Right ventricle myocardium inferior (tissue), 1 donor: ENCODE results near the gene APLP1. TPM values are rescaled to one million over a fixed set of nuclear protein-coding genes. Genes with fewer than 3 reads are reported as not detected.
"Not testable (repeated sequence)": the region's sequence is repeated elsewhere in the genome, so short reads cannot be mapped to it uniquely, and the experiment has no call there.

Source experiments
- ATAC-seq: fragments of 200-7000 bp; cut with Tn5 transposase; one replicate; pipeline ENCODE4 v1.9.1; 2020; ENCODE audit warnings: mild to moderate bottlenecking, moderate library complexity
- DNase-seq: peaks from one replicate; pipeline ENCODE4 v3.0.0; 2021; ENCODE audit errors: missing footprints
- intact Hi-C: fragments of 100-400 bp; cut with DNase I; formaldehyde crosslinking; loops from one replicate; pipeline ENCODE4 v1.11.0; 2022
- total RNA-seq: library from RNA; stranded (reverse); fragmentation: NEBNext Ultra II Directional; extraction: Animal tissue kit (Norgen Biotek cat#: 25700); gene quantifications from one replicate; pipeline ENCODE4 v1.2.1, GENCODE V29; 2021
- donor health status: DM: no; HTN: yes; CAD: no; lungs with severe emphysema.

Gene APLP1
- total RNA-seq, 1 donor from 2014 or later: 20.5 TPM

DNA sequence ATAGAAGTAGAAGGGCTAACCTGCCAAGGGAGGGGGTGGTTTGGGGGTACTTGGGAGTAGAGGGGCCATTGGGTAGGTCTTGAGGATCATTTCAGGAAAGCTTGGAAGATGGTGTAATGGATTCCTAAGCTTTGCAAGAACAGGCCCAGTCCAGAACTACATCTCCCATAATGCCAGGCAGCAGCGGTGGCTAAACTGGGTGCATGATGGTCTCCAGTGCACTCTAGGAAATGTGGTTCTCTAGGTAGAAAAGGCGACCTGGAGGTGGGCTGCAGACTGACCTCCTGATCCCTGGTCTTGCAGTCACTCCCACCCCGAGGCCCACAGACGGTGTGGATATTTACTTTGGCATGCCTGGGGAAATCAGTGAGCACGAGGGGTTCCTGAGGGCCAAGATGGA, 3.8 kb downstream of the APLP1 start:
- no peak for ATAC-seq
- intact Hi-C loops: no loop called here
- DNase-seq: peak; percentile 13

- DNase-seq: peak; percentile 53
- intact Hi-C loops: no loop called here
Observed at GRCh38 chr19:35874392-35874930, 6.1 kb downstream of the APLP1 start.

GRCh38 chr19:35879068-35879467, 10.7 kb downstream of the APLP1 start:
- intact Hi-C loops: no loop called here
- DNase-seq (peak; percentile 17), ATAC-seq (no peak)

More at GRCh38 chr19:35874392-35874930, 6.1 kb downstream of the APLP1 start:
- no peak for ATAC-seq

GRCh38 chr19:35879770-35880317, 11.5 kb downstream of the APLP1 start:
- intact Hi-C loops: no loop called here
- peak; percentile 95 for ATAC-seq
- peak; percentile 96 for DNase-seq

GRCh38 chr19:35882114-35882832, 13.9 kb downstream of the APLP1 start:
- peak; percentile 45 for ATAC-seq
- intact Hi-C loops: loop anchor here (1.0 kb wide), 1 partner anchor 49 kb away; no protein-coding TSS in a partner anchor
- no peak for DNase-seq

DNA sequence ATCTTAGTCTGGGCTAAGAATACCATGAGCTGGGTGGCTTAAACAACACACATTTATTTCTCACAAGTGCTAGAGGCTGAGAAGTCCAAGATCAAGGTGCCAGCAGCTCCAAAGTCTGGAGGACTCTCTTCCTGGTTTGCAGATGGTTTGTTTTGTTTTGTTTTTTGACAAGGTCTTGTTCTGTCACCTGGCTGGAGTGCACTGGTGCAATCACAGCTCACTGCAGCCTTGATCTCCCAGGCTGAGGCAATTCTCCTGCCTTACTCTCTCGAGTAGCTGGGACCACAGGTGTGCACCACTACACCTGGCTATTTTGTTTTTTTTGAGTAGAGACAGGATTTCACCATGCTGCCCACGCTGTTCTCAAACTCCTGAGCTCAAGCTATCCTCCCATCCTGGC, 15.5 kb downstream of the APLP1 start:
- DNase-seq (peak; percentile 2), ATAC-seq (no peak)
- intact Hi-C loops: no loop called here

GRCh38 chr19:35885225-35885738, 16.9 kb downstream of the APLP1 start:
- intact Hi-C loops: no loop called here
- no peak for DNase-seq
- ATAC-seq: no peak

DNA sequence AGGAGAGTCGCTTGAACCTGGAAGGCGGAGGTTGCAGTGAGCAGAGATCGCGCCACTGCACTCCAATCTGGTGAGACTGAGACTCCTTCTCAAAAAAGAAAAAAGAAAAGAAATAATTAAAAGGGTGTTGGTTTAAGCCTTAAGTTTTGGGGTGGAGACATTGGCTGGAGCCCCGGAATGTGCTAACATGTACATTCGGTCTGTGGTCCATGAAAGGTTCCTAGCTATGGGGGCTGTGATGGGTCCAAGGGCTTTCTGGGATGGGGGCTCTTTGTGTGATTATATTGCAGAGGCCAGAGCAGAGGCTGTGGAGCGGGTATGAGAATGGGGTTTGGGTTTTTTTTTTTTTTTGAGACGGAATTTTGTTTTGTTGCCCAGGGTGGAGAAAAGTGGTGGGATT, 17.5 kb downstream of the APLP1 start:
- intact Hi-C loops: no loop called here
- DNase-seq (peak; percentile 1), ATAC-seq (no peak)

DNA sequence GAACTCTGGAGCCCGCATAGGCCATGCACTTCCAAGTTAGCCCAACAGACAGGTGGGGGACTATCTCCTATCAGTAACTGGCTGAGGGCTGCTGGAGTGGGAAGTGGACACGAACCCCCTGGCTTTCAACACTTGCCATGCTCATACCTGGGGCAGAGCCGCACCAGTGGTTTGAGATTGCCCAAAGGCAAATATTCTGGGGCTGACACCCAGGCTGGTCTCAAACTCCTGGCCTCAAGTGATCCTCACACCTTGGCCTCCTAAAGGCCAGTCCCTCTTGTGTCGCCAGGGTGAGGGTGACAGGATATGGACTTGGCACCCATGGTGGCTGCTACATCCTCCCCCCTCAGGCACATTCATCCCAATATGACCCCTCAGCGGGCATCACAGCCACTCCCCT, 18.8 kb downstream of the APLP1 start:
- intact Hi-C loops: no loop called here
- peak; percentile 44 for DNase-seq
- ATAC-seq: no peak

DNA sequence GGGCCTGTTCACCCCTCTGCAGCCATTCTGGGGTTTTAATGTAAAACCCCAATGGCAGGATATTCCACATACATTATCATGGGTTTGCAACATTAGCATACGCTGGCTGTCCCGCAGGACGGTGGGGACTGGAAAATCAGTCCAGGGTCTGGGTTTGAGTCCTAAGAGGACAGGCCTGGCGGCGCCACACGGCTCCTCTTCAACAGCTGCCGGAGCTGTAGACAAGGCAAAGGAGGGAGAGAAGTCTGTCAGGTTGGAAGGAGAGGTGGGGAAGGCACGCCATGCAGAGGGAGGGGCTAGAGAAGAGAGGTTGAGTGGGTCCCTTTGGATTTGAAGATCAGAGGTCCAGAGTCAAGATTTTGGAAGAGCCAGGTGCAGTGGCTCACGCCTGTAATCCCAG, 20.0 kb downstream of the APLP1 start:
- ATAC-seq: no peak
- intact Hi-C loops: no loop called here
- DNase-seq: no peak

GRCh38 chr19:35889370-35890112, 21.2 kb downstream of the APLP1 start:
- DNase-seq: peak; percentile 46
- no peak for ATAC-seq
- intact Hi-C loops: no loop called here

- ATAC-seq: no peak
- intact Hi-C loops: no loop called here
Observed at GRCh38 chr19:35890113-35890650, 21.8 kb downstream of the APLP1 start.

GRCh38 chr19:35891819-35892218, 23.4 kb downstream of the APLP1 start:
- DNase-seq, intact Hi-C loops, ATAC-seq: not testable (repeated sequence)

More at GRCh38 chr19:35890113-35890650, 21.8 kb downstream of the APLP1 start:
- peak; percentile 50 for DNase-seq

GRCh38 chr19:35894342-35894741, 26.0 kb downstream of the APLP1 start:
- no peak for ATAC-seq
- DNase-seq: no peak
- intact Hi-C loops: no loop called here

- intact Hi-C loops: loop anchor here (5.0 kb wide), 1 partner anchor 36 kb away; no protein-coding TSS in a partner anchor
- no peak for DNase-seq
- ATAC-seq: no peak
Observed at GRCh38 chr19:35895911-35896642, 27.7 kb downstream of the APLP1 start.

GRCh38 chr19:35896643-35897040, 28.3 kb downstream of the APLP1 start:
- intact Hi-C loops: loop anchor here (5.0 kb wide), 1 partner anchor 36 kb away; no protein-coding TSS in a partner anchor
- no peak for DNase-seq
- no peak for ATAC-seq

GRCh38 chr19:35897706-35898451, 29.5 kb downstream of the APLP1 start:
- ATAC-seq: no peak
- intact Hi-C loops: loop anchor here (5.0 kb wide), 1 partner anchor 34 kb away; no protein-coding TSS in a partner anchor

GRCh38 chr19:35898499-35898809, 30.1 kb downstream of the APLP1 start:
- ATAC-seq: no peak
- intact Hi-C loops: loop anchor here (5.0 kb wide), 1 partner anchor 34 kb away; no protein-coding TSS in a partner anchor

More at GRCh38 chr19:35897706-35898451, 29.5 kb downstream of the APLP1 start:
- DNase-seq: no peak

More at GRCh38 chr19:35898499-35898809, 30.1 kb downstream of the APLP1 start:
- DNase-seq: no peak
